Mucosa of stomach (tissue), 1 donor: ENCODE data around the gene ALDH3B2.

Experiments used
- H3K27me3 ChIP-seq: one replicate; pipeline ENCODE4 v1.7.0; 2013; ENCODE audit warnings: mild to moderate bottlenecking, low read length; ENCODE audit not compliant: control insufficient read depth, insufficient read depth
- H3K36me3 ChIP-seq: one replicate; pipeline ENCODE4 v1.7.0; 2013; ENCODE audit warnings: low read length; ENCODE audit not compliant: control insufficient read depth, insufficient read depth
- H3K4me1 ChIP-seq: one replicate; pipeline ENCODE4 v1.7.0; 2013; ENCODE audit warnings: mild to moderate bottlenecking, low read length; ENCODE audit not compliant: control insufficient read depth, insufficient read depth
- H3K4me3 ChIP-seq: one replicate; pipeline ENCODE4 v1.7.0; 2013; ENCODE audit warnings: low read length
- H3K9ac ChIP-seq: one replicate; pipeline ENCODE4 v1.7.0; 2013; ENCODE audit warnings: mild to moderate bottlenecking, low read length, moderate library complexity
- H3K9me3 ChIP-seq: one replicate; pipeline ENCODE4 v1.7.0; 2013; ENCODE audit warnings: mild to moderate bottlenecking, low read length, moderate library complexity; ENCODE audit not compliant: control insufficient read depth
- donor health status: Pancreatic carcinoma.

ALDH3B2 gene

DNA sequence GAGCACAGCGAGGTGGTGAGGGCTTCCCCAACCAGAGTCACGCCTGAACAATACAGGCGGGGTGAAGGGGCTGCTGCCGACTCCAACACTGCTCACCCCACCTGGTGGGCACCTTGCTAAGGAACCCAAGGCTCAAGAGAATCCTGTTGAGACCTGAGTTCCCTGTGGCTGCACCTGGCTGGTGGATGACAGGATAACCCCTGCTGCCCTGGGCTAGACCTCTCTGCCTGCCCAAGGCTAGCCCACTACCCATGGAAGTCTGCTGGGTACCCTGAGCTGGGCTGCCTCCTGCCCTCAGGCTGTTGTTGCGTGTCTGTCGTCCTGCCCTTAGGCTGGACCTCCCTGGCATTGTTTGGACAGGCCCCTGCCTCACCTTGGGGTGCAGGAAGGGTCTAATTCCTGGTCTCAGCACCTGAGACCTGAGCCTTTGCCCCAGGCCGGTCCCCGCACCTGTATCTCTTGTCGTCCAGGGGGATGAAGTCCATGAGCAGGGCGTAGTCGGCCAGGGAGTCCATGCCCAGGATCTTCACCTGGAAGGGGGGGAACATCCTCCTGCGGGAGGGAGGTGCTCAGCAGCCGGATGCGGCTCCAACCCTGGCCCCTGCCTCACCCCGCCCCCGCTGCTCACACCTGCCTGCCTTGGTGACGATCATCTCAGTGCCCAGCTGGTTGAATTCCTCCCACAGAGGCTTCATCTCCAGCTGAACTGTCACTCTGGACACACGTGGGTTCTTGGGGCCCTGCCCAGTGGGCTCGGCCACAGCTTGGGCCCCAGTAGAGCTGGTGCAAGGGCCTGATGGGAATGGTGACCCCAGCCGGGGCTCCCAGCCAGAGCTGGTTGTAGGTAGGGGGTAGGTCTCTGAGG is 39.8 kb downstream of the ALDH3B2 start:
- H3K27me3 ChIP-seq, result no peaks in the 10 kb centered on the region
- H3K9me3 ChIP-seq, result no peaks in the 10 kb centered on the region
- no peak overlapping the region for H3K4me3 ChIP-seq
- H3K36me3 ChIP-seq, result no peaks in the 10 kb centered on the region
- peaks cover 49% of the 10 kb centered on the region for H3K4me1 ChIP-seq
- H3K9ac ChIP-seq, result no peak overlapping the region

DNA sequence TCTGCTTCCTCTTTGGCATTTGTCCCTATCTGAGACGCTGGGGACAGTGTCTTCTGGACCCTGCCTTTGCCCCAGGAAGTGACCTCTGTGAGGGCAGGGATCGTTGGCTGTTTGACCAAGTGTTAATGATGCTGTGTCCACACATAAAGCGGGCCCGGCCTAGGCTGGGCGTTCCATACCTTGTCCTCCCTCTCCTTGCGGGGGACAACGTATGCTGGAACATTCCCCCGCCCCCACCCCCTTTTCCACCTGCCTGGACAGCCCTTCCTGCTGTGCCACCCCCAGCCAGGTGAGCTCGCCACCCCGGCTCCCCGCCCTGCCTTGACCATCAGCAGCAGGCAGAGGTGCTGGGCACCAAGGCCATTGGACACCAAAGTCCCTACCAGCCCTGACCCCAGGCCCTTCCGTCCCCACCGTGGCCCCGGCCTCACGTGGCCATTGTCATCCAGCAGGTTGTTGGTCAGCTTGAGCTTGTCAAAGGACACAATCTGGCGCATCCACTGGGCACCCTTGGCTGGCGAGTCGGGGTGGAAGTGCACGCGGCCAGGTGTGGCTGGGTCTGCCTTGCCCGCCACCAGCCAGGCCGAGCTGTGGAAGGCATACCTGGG is 40.6 kb downstream of the ALDH3B2 start:
- peaks cover 53% of the 10 kb centered on the region for H3K4me1 ChIP-seq
- no peaks in the 10 kb centered on the region for H3K9me3 ChIP-seq
- no peaks in the 10 kb centered on the region for H3K27me3 ChIP-seq
- H3K4me3 ChIP-seq, result no peak overlapping the region
- no peak overlapping the region for H3K9ac ChIP-seq
- H3K36me3 ChIP-seq, result no peaks in the 10 kb centered on the region

DNA sequence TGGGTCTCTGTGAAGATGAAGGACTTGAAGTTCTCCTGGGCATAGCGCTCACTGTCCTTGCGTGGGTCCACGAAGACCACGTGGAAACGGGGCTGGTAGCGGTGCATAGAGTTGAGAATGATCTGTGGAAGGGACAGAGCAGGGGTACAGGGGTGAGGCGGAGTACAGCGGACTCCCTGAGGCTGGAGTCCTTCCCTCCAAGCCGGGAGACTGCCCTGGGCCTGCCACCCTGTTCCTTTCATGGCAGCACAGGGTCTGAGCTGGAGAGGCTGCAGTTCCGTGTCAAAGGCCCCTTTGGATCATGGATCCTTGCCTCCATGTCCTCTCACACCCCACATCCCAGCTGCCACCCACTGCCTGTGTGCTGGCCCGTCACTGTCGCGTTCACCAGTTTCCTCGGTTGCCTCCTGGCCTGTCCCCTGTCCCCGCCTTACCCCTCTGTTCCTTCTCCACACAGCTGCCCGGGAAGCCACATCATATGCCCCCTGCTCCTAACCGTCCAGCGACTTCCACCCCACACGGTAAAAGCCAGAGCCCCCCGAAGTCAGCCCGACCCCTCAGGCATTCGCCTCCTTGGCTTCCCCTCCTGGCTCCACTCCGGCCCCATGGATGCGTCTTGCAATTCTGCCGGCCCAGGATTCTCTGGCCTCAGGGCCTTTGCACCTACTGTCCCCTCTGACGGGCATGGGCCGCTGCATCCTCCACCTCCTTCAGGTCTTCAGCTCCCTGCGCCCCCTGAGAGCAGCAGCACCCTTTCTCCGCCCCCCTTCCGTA is 41.3 kb downstream of the ALDH3B2 start:
- H3K27me3 ChIP-seq, result no peaks in the 10 kb centered on the region
- H3K36me3 ChIP-seq, result no peaks in the 10 kb centered on the region
- H3K9me3 ChIP-seq, result no peaks in the 10 kb centered on the region
- H3K4me1 ChIP-seq, result peaks cover 56% of the 10 kb centered on the region
- no peak overlapping the region for H3K4me3 ChIP-seq
- peak overlapping the region; percentile 19 for H3K9ac ChIP-seq

DNA sequence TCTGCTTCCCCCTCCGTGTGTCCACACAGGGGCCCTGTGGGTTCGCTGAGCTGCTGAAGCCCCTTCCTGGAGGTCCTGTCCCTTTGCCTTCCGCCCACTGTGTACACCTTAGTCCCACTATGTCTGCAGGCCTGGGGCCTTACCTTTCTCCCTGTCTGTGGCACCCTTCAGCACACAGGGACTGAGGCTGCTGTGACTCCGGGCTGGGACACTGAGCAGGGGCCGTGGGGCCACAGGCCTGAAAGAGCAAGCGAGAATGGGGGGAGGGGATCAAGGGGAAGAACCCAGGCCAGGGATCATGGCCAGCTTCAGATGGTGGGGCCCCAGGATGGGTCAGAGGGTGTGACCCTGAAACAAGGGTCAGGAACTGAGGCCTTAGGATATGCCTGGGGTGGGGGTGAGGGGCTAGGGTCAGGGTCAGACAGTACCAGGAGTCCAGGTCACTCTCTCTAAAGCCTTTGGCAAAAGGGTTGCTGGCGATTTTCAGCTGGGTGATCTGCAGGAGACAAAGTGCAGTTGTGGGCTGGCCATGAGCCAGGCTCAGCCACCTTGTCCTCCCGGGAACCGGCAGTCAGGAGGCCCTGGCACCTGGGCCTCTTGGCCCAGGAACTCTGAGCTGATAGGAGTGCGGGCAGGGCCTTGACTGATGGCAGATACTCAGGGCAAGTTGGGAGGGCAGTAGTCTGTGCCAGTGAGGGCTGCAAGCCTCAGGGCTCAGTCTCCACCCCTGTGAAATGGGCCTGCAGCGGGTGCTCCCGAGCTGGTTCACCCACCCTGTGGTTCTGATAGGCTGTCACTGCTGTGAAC is 42.0 kb downstream of the ALDH3B2 start:
- Histone ChIP-seq H3K9ac (peak overlapping the region; percentile 19), H3K36me3 (no peaks in the 10 kb centered on the region), H3K4me3 (no peak overlapping the region), H3K4me1 (peaks cover 50% of the 10 kb centered on the region), H3K9me3 (no peaks in the 10 kb centered on the region), H3K27me3 (no peaks in the 10 kb centered on the region)

DNA sequence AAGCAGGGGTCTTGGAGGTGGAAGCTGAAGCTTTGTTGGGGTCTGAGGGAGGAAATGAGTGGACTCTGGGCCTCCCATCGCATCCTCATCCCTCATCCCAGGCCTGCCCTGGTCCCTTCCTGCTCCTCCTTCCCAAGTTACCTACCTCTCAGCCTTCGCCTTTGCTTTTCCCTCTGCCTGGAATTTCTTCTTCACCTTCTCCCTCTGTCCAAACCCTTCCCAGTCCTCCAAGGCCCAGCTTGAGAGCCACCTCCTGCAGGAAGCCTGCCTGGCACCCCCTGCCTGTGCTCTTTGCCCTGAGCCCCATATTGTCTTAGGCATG is 42.6 kb downstream of the ALDH3B2 start:
- Histone ChIP-seq H3K27me3 (no peaks in the 10 kb centered on the region), H3K4me3 (no peak overlapping the region), H3K36me3 (no peaks in the 10 kb centered on the region), H3K9ac (no peak overlapping the region), H3K9me3 (no peaks in the 10 kb centered on the region), H3K4me1 (peaks cover 47% of the 10 kb centered on the region)

DNA sequence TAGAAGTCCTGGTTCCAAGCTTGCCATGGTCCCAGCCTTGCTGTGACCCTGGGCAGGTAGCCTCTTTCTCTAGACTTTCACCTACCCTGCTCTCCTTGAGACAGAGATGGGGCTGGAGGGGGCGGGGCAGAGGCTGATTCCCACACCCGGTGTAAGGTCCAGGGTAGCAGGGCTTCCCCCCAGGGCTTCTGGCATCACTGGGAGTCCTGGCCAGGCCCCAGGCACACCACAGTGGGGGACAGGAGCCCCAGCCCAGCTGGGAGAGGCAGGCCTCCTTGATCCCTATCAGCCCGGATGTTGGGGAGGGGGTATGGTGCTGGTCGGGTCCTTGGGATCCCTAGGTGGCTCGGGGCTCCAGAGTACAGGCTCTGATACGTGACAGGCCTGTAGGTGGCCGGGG is 43.0 kb downstream of the ALDH3B2 start:
- Histone ChIP-seq H3K9me3 (no peaks in the 10 kb centered on the region), H3K4me3 (no peak overlapping the region), H3K36me3 (no peaks in the 10 kb centered on the region), H3K9ac (peak overlapping the region; percentile 79), H3K4me1 (peaks cover 47% of the 10 kb centered on the region), H3K27me3 (no peaks in the 10 kb centered on the region)

DNA sequence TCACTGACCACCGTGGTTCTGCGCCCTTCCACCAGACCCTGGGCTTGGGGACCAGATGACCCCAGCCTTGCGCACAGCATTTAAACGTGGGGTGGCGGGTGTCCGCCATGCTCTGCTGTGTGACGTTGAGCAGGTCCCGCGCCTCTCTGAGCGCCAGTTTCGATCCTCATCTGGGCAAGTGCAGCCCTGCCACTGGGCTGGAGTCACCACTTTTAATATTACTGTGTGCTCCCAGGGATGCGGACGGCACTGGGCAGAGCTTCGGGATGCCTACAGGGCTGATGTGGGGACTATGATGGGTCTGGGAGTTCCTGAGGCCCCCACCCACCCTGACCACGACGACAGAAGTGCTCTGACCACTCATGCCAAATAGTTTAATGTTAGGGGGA is 43.5 kb downstream of the ALDH3B2 start:
- Histone ChIP-seq H3K9me3 (no peaks in the 10 kb centered on the region), H3K4me1 (peaks cover 47% of the 10 kb centered on the region), H3K9ac (peak overlapping the region; percentile 79), H3K36me3 (no peaks in the 10 kb centered on the region), H3K4me3 (peak overlapping the region; percentile 33), H3K27me3 (no peaks in the 10 kb centered on the region)

DNA sequence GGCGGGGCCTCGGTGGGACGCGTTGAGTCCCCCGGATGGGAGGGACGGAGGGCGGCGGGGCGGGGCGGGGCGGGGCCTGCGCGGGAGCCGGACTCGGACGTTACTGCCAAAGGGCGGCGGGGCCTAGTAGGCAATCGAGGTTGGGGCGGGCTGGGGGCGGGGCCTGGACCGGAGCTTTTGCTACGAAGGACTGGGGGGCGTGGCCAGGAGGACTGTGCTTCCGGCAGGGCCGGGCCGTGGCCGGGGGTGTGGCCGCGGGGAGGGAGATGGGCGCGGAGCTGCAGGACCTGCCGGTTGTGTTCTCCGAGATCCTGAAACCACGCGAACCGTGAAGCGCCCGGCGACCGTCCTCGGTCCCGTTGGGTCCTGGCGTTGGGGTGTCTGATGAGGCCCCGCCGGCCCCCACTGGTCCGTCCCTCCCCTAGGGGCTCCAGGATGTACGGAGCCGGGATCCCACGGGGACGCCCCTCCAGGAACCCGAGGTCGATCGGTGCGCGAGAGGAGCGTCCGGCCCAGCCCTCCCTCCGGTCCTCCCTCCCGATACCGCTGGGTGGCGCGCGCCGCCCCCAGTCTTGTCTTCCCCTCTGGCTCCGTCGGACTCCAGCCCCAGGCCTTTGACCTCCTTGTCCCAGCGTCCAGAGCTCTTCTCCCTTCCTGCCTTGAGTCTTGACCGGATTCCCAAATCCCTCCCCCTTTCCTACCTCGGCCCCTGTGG is 44.0 kb downstream of the ALDH3B2 start:
- Histone ChIP-seq H3K9ac (peak overlapping the region; percentile 79), H3K4me1 (peaks cover 47% of the 10 kb centered on the region), H3K9me3 (no peaks in the 10 kb centered on the region), H3K36me3 (no peaks in the 10 kb centered on the region), H3K4me3 (peak overlapping the region; percentile 33), H3K27me3 (no peaks in the 10 kb centered on the region)

DNA sequence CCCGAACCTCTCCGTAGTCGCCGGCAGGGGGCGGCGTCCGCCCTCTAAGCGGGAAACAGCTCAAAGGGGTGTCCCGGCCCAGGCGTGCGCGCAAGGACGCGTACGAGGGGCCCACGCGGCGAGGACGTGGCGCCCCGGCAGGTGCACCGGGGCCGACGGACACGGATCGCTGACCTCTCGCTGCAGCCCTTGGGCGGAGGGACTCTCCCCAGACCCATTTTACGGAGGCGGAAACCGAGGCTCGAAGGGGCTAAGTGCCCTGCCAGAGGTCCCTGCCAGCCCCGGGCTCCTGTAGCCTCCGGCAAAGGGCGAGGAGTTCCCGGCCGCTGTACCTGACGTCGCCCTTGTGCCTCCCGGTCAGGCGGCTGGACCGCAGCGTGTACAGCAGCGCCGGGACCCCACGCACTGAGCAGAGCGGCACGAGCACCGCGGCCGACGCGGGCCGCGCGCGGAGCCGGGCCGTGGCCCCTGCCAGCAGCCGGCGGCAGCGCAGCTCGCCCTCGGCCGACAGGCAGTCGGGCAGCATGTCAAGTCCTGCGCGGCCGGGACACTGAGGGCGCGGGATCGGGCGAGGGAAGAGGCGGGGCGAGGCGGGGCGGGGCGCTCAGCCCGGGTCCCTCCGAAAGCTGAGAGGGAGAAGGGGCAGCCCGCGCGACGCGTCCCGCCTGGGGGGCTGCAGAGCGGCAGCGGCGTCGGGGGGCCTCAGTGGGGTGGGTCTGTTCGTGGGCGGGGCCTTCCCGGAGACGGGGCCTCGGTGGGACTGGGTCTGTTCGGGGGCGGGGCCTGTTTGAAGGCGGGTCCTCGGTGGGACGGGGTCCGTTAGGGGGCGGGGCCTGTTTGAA is 44.8 kb downstream of the ALDH3B2 start, which contains the start of gene NUDT8:
Gene NUDT8, minus strand, starts transcription at position 552 of the 842 bp plus-strand sequence. Its CDS starts 26 bp downstream, at position 526.
- H3K4me3 ChIP-seq, result peak within 1 kb of the TSS; percentile 45
- no peaks in the 10 kb centered on the region for H3K9me3 ChIP-seq
- H3K36me3 ChIP-seq, result no peaks in the 10 kb centered on the region
- H3K4me1 ChIP-seq, result peaks cover 47% of the 10 kb centered on the region
- H3K27me3 ChIP-seq, result no peaks in the 10 kb centered on the region
- peak within 1 kb of the TSS; percentile 79 for H3K9ac ChIP-seq

DNA sequence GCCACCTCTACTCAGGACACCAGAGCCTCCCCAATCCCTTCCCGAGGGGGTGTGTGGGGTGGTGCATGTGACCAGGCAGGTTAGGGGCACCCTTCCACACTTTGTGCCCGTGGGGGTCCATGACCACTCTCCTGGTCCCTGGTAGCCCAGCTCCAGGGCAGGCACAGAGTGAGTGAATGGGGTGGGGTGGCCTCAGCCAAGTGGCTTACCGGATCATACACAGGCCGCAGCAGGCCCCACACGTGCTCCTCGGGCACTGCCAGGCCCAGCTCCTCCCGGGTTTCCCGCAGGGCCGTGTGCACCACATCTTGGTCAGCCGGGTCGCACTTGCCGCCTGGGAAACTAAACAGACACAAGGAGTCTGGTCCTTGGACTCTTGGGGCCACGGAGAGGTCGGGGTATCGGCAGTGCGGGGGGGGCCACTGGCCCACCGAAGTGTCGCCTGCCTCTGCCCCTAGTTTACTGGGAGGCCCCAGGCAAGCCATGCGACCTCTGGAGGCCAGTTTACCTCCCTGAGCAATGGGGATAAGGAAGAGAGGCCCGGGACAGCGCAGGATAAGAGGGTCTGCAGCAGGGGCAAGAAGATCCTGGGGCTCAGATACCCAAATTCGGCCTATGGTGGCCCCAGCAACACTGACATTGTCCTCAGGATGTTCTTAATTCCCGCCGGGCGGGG is 45.6 kb downstream of the ALDH3B2 start:
- Histone ChIP-seq H3K9me3 (no peaks in the 10 kb centered on the region), H3K9ac (peak overlapping the region; percentile 54), H3K4me3 (peak overlapping the region; percentile 45), H3K27me3 (no peaks in the 10 kb centered on the region), H3K4me1 (peaks cover 45% of the 10 kb centered on the region), H3K36me3 (no peaks in the 10 kb centered on the region)
